ENCODE measurements around the gene TAF4.

Gene TAF4, protein sequence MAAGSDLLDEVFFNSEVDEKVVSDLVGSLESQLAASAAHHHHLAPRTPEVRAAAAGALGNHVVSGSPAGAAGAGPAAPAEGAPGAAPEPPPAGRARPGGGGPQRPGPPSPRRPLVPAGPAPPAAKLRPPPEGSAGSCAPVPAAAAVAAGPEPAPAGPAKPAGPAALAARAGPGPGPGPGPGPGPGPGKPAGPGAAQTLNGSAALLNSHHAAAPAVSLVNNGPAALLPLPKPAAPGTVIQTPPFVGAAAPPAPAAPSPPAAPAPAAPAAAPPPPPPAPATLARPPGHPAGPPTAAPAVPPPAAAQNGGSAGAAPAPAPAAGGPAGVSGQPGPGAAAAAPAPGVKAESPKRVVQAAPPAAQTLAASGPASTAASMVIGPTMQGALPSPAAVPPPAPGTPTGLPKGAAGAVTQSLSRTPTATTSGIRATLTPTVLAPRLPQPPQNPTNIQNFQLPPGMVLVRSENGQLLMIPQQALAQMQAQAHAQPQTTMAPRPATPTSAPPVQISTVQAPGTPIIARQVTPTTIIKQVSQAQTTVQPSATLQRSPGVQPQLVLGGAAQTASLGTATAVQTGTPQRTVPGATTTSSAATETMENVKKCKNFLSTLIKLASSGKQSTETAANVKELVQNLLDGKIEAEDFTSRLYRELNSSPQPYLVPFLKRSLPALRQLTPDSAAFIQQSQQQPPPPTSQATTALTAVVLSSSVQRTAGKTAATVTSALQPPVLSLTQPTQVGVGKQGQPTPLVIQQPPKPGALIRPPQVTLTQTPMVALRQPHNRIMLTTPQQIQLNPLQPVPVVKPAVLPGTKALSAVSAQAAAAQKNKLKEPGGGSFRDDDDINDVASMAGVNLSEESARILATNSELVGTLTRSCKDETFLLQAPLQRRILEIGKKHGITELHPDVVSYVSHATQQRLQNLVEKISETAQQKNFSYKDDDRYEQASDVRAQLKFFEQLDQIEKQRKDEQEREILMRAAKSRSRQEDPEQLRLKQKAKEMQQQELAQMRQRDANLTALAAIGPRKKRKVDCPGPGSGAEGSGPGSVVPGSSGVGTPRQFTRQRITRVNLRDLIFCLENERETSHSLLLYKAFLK

DNA sequence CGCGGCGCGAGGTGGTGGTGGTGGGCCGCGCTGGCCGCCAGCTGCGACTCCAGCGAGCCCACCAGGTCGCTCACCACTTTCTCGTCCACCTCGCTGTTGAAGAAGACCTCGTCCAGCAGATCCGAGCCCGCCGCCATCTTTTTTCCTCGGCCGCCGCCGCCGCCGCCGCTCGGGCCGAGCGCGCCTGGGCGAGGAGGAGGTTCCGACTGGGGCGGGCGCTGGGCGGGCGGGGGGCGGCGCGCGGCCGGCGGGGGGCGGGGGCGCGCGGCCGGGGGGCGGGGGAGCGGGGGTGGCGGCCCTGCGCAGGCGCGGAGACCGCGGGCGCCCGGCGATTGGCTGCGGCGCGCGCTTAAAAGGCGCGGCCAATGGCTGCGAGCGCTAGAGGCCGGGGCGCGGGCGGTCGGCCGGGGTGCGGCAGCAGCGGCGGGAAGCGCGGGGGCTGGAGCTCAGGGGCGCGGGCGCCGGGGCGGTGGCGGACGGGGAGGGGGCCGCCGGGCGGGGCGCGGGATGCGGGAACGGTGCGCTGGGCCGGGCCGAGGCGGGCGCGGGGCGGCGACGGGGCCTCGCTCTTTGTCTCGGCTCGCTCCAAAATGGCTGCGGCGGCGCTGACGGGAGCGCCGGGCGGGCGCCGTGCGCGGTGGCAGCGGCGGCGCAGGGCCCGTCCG, at the start of gene TAF4:
TAF4 (minus strand) TSS at position 208 of the 665 bp plus-strand sequence; CDS start at position 137, 71 bp downstream.
- ChIA-PET POLR2A (interaction anchor here (0.9 to 2.3 kb wide), 8 partner anchors 41 to 321 kb away, joined by 3 to 22 read pairs (median 6); partner anchors contain the start of genes LSM14B, PSMA7, RPS21 and SS18L1), CTCF (no interaction called here)
- H3K27ac ChIP-seq (ENCODE audit: extremely low read depth, low read depth, low read length), result peak within 1 kb of the TSS; percentile 76; the same call in 1 of the 2 replicates
- H3K9me3 ChIP-seq (ENCODE audit: control insufficient read depth, insufficient read depth, low read depth, low read length), result no peaks in the 10 kb centered on the region
- peaks cover 0 to 29% of the 10 kb centered on the region in 2 experiments; a peak in 1 of 3 replicates for H3K36me3 ChIP-seq (ENCODE audit: control insufficient read depth in 2 of 2, insufficient read depth in 1 of 2, low read length in 2 of 2)
- no peaks in the 10 kb centered on the region for H3K4me1 ChIP-seq (ENCODE audit: control insufficient read depth, insufficient read depth, low read length)
- peak within 1 kb of the TSS; percentile 74 for H3K4me3 ChIP-seq (ENCODE audit: low read depth, low read length)
- no peak for TF ChIP-seq ZNF629 (tag by site-specific recombination; IDR thresholded peaks at IDR 0.05)
- TF ChIP-seq MZF1 (tag by site-specific recombination; IDR thresholded peaks at IDR 0.05; ENCODE audit: borderline replicate concordance), result no peak
- no peak for TF ChIP-seq ZNF10 (tag by site-specific recombination; IDR thresholded peaks at IDR 0.05)
- TF ChIP-seq, protein P1, sequence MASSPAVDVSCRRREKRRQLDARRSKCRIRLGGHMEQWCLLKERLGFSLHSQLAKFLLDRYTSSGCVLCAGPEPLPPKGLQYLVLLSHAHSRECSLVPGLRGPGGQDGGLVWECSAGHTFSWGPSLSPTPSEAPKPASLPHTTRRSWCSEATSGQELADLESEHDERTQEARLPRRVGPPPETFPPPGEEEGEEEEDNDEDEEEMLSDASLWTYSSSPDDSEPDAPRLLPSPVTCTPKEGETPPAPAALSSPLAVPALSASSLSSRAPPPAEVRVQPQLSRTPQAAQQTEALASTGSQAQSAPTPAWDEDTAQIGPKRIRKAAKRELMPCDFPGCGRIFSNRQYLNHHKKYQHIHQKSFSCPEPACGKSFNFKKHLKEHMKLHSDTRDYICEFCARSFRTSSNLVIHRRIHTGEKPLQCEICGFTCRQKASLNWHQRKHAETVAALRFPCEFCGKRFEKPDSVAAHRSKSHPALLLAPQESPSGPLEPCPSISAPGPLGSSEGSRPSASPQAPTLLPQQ (tag by site-specific recombination; IDR thresholded peaks at IDR 0.05), result no peak
- TF ChIP-seq ZNF624 (tag by site-specific recombination; IDR thresholded peaks at IDR 0.05), result no peak
- no peak for TF ChIP-seq ZNF600 (tag by site-specific recombination; IDR thresholded peaks at IDR 0.05)
- no peak for TF ChIP-seq ZNF311 (tag by site-specific recombination; IDR thresholded peaks at IDR 0.05; ENCODE audit: borderline replicate concordance)
- TF ChIP-seq ZNF335 (tag by site-specific recombination; conservative IDR thresholded peaks at IDR 0.05), result 0 out of 2 replicates have a peak, but pooled peaks have one; percentile 13
- TF ChIP-seq ZNF768 (tag by site-specific recombination; IDR thresholded peaks at IDR 0.05), result no peak
- no peak for TF ChIP-seq ZNF169 (tag by site-specific recombination; IDR thresholded peaks at IDR 0.05)
- no peak for TF ChIP-seq ZBTB49 (tag by site-specific recombination; IDR thresholded peaks at IDR 0.05; ENCODE audit: low read depth)
- TF ChIP-seq PRDM1 (tag by site-specific recombination; IDR thresholded peaks at IDR 0.05), result no peak
- no peak for TF ChIP-seq ZNF18 (tag by site-specific recombination; IDR thresholded peaks at IDR 0.05)
- no peak for TF ChIP-seq CTCF (tag by site-specific recombination; IDR thresholded peaks at IDR 0.05)
- no peak for TF ChIP-seq ZNF610 (tag by site-specific recombination; IDR thresholded peaks at IDR 0.05; ENCODE audit: borderline replicate concordance)
- no peak for TF ChIP-seq ZNF280C (tag by site-specific recombination; IDR thresholded peaks at IDR 0.05)
- TF ChIP-seq GLI4 (tag by site-specific recombination; IDR thresholded peaks at IDR 0.05), result no peak
- peak; percentile 36; the same call in 1 of the 2 replicates for TF ChIP-seq KLF10 (tag by site-specific recombination; IDR thresholded peaks at IDR 0.05)
- no peak for TF ChIP-seq ZNF677 (tag by site-specific recombination; IDR thresholded peaks at IDR 0.05)
- TF ChIP-seq REST (tag by site-specific recombination; IDR thresholded peaks at IDR 0.05), result no peak

Data from HEK293 (cell line).